ENCODE measurements around the gene TGFBR2.

Gene TGFBR2

DNA sequence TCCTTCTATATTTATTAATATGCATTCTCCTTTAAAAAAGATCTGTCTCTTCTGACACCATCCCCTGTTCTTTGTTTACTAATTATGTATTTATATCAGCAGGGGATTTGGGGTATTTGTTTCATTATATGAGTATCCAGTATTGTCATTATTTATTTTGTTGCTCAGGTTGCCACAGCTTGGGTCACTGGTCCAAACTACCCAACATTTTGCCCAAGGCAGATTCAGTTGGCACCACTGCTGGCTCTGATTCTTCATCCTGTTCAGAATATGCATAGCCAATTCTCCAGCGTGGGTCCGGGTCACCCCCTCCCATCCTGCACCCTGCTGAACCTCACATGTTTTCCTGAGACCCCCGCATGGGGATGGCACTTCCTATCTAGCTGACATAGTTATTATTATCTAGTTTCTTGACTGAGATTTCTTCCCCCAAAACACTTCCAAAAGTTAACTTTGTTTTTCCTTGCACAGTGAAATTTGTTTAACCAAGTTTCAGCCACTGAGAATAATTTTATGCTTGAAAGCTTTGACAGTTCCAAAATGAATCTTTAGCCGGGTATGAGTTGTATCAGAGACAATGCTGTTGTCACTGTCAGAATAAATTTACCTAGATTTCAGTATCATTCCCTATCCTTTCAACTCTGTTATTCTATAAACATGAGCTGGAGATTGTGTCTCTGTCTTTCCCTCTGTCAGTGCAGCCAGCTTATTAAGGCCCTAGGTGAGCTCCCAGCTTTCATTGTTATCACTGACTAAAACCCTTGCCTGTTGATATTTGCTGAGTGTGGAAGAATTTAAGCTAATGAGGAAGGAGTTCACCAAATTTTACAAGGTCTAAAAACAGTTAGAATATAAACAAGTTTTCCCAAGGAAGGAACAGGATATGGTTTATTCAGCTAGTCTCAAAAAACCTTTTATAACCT lies 70.3 kb downstream of the TGFBR2 start:
- FAIRE-seq, result no peak

- FAIRE-seq, result no peak
Observed at GRCh38 chr3:30677347-30677685, 70.9 kb downstream of the TGFBR2 start.

GRCh38 chr3:30679045-30679444 lies 72.6 kb downstream of the TGFBR2 start:
- FAIRE-seq, result no peak

- FAIRE-seq, result no peak
Observed at GRCh38 chr3:30680789-30681648, 74.6 kb downstream of the TGFBR2 start.

DNA sequence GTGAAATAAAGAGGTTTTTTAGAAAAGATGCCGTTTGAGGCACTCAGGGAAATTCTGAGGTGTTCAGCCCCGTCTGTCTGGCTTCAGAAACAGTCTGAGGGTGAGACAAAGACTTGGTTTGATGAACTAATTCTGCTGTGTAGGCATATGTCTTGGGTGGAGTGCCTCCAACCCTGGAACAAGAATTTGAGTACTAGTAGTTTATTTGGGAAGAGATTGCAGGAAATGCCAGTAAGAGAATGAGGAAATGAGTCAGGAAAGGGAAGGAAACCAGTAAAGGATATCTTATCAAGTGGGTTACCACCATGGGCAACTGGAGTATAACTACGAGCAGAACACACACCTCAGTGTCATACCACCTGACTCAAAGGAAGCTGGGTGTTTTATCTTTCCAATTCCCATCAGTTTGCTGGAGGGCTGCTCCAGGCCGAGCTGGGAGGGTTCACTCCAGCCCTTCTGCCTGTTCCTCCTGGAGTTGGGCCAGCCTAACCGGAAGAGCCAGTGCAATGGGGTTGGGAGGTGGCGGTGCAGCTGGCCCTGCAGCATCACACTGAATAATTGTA lies 75.3 kb downstream of the TGFBR2 start:
- no peak for FAIRE-seq

DNA sequence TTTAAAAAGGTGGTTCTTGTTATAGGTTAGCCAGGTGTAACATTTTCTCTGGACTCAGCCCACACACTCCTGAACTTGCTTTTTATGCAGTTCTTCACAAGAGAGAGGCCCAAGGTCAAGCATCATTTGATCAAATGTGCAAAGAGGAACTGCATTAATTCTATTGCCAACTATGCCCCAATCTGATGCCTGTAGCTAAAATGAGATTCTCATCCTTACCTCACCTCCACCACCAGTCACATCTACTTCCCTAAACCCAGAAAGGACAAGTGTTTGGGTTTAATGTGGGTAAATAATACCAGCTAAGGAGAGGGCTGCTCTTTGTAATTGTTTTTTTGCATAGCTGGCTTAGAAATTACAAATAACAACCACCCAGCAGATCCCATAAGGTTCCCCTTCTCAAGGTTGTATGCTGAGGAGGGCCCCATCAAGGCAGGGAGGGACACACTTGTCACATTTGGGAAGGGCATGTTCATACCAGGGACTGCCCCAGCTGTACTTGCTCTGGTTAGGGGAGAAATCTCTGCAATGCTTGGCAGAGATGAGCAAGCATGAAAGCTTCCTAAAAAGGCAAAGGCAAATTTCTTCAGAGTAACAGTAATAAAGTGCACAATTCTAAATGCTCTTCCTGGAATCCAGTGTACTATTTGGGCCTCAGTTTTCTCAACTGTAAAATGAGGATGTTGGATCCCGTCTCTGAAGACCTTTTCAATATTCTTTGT lies 76.2 kb downstream of the TGFBR2 start:
- no peak for FAIRE-seq

DNA sequence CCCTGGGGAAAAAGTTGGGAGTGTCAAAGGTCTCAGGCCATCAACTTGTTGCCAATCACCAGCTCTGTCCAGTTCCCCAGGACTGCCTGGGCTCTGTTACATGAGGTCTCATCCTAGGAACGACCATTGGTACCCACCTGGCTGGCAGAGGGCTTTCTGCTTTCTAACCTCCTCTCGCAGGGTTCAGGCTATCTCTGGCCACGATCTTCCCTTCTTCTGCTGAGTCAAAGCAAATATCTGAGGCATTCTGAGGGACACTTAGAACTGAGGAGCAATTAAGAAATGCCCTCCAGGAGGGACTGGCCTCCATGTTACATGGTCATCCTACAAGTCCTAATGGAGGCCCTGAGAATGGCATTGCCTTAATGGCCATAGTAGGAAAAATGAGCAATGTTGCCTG lies 77.4 kb downstream of the TGFBR2 start:
- no peak for FAIRE-seq

GRCh38 chr3:30684356-30684755 lies 78.0 kb downstream of the TGFBR2 start:
- no peak for FAIRE-seq

GRCh38 chr3:30685267-30685667 lies 78.9 kb downstream of the TGFBR2 start:
- FAIRE-seq, result no peak

- FAIRE-seq, result no peak
Observed at GRCh38 chr3:30686176-30686575, 79.8 kb downstream of the TGFBR2 start.

DNA sequence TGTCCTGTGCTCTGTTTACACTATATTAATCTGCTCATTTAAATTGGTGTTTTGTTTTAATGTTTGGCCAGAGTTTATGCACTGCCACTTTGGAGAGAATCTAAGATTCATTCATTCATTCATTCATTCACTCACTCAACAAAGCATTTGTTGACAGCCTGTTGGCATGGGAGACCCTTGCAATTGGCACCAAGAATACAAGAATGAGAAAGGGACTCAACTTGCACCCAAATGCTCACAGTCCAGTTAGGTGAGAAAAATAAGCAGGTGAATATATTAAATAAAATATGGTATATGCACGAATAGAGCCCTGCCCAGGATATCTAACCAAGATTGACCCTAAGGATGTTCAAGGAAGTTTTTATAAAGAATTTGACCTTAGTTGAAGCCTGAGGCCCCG lies 80.4 kb downstream of the TGFBR2 start:
- no peak for FAIRE-seq

DNA sequence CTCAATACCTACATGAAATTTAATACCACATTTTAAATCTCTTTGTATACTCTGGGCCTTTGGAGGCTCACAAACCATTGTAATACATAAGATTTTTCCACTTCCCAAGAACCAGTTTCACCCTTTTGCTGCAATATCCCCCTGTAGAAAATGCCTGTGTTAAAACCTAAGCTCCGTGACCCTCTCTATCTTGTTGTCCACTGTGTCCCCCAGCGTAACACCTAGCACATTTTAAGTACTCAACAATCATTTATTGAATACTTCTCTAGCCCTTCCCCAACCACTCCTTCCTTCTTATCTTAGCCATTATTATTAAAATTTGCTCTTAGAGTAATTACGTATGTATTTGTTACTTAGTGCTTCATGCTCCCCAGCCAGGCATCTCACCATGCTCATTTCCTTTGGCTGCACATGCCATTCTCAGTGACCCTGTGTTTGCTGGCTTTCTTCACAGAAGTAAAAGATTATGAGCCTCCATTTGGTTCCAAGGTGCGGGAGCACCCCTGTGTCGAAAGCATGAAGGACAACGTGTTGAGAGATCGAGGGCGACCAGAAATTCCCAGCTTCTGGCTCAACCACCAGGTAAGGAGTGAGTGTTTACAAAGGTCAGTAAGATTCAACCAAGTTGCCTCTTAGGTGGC lies 81.6 kb downstream of the TGFBR2 start:
- no peak for FAIRE-seq

DNA sequence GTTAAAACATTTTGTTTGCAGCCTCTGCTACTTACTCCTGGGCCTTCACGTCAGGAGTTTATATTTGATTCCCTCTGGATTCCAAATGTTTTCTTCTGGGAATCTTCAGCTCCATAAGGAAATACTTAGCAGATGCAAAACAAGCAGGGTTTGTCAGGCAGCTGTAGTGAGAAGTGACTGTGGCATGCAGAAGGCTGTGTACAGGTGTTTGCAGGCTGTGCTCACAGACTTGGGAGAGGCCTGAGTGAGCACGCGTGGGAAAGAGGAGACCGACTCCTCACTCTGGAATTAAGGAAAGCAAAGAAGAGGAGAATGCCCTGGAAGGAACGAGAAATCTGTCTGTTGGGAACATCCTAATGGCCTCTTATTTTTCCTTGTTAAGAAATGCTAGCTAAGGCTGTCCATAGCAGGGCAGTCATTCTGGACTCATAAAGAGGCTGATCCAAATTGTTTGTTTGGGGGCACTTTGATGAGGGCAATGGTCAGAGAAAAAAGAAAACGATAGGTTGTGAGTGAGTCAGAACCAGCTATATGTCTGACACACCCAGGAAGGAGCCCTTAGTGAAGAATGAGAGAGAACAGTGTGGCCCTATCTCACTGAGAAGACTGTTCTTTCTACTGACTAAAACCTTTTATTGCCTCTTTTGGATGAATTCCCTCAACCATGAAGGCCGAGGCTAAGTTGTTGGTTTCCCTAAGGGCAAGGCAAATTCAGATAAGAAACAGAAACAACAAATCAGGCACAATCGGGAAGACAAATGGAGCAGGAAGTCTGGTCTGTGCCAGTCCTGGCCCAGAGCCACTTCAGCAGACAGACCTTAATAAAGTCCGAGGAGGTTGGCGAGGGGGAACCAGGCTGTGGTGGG lies 82.6 kb downstream of the TGFBR2 start:
- no peak for FAIRE-seq

GRCh38 chr3:30690199-30690598 lies 83.8 kb downstream of the TGFBR2 start:
- no peak for FAIRE-seq

DNA sequence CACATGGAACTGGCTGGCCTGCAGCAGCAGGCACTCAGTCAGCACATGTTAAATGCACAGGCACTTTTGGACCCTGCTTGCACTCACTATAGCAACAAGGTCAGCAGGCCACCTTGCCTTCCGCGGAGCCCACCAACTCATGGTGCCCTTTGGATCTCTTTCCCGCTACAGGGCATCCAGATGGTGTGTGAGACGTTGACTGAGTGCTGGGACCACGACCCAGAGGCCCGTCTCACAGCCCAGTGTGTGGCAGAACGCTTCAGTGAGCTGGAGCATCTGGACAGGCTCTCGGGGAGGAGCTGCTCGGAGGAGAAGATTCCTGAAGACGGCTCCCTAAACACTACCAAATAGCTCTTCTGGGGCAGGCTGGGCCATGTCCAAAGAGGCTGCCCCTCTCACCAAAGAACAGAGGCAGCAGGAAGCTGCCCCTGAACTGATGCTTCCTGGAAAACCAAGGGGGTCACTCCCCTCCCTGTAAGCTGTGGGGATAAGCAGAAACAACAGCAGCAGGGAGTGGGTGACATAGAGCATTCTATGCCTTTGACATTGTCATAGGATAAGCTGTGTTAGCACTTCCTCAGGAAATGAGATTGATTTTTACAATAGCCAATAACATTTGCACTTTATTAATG lies 85.0 kb downstream of the TGFBR2 start:
- no peak for FAIRE-seq

- FAIRE-seq, result no peak
Observed at GRCh38 chr3:30691944-30692343, 85.5 kb downstream of the TGFBR2 start.

DNA sequence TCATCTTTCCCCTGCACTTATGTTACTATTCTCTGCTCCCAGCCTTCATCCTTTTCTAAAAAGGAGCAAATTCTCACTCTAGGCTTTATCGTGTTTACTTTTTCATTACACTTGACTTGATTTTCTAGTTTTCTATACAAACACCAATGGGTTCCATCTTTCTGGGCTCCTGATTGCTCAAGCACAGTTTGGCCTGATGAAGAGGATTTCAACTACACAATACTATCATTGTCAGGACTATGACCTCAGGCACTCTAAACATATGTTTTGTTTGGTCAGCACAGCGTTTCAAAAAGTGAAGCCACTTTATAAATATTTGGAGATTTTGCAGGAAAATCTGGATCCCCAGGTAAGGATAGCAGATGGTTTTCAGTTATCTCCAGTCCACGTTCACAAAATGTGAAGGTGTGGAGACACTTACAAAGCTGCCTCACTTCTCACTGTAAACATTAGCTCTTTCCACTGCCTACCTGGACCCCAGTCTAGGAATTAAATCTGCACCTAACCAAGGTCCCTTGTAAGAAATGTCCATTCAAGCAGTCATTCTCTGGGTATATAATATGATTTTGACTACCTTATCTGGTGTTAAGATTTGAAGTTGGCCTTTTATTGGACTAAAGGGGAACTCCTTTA lies 86.2 kb downstream of the TGFBR2 start:
- no peak for FAIRE-seq

DNA sequence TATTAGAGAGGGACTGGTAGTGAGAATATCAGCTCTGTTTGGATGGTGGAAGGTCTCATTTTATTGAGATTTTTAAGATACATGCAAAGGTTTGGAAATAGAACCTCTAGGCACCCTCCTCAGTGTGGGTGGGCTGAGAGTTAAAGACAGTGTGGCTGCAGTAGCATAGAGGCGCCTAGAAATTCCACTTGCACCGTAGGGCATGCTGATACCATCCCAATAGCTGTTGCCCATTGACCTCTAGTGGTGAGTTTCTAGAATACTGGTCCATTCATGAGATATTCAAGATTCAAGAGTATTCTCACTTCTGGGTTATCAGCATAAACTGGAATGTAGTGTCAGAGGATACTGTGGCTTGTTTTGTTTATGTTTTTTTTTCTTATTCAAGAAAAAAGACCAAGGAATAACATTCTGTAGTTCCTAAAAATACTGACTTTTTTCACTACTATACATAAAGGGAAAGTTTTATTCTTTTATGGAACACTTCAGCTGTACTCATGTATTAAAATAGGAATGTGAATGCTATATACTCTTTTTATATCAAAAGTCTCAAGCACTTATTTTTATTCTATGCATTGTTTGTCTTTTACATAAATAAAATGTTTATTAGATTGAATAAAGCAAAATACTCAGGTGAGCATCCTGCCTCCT lies 87.2 kb downstream of the TGFBR2 start:
- FAIRE-seq, result no peak

GRCh38 chr3:30694148-30694547 lies 87.7 kb downstream of the TGFBR2 start:
- FAIRE-seq, result no peak

- no peak for FAIRE-seq
Observed at GRCh38 chr3:30694668-30695067, 88.3 kb downstream of the TGFBR2 start.
